OCI-M2 (cell line): ENCODE results near the gene HPS4.
"Not testable (repeated sequence)": the region's sequence is repeated elsewhere in the genome, so short reads cannot be mapped to it uniquely, and the experiment has no call there.

Experiments used
- DNase-seq: peaks from one replicate; lab custom pipeline; 2025; ENCODE audit not compliant: unreplicated experiment; lab: John Stamatoyannopoulos, UW

HPS4 gene

DNA sequence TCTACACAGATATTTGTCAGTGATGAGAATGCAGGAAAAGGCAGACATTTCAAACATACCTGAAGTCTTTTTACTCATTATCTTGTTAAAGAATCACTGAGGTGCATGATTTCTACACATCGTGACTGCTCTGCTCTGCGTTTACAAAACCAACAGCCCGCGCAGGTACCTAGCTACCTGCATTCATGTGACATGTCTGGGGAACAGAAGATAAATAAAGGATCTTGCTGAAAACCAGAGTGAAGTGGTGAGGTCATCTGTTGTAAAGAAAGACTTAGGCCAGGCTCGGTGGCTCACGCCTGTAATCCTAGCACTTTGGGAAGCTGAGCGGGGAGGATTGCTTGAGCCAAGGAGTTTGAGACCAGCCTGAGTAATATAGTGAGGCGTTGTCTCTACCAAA lies 38.8 kb downstream of the HPS4 start:
- no peak for DNase-seq

DNA sequence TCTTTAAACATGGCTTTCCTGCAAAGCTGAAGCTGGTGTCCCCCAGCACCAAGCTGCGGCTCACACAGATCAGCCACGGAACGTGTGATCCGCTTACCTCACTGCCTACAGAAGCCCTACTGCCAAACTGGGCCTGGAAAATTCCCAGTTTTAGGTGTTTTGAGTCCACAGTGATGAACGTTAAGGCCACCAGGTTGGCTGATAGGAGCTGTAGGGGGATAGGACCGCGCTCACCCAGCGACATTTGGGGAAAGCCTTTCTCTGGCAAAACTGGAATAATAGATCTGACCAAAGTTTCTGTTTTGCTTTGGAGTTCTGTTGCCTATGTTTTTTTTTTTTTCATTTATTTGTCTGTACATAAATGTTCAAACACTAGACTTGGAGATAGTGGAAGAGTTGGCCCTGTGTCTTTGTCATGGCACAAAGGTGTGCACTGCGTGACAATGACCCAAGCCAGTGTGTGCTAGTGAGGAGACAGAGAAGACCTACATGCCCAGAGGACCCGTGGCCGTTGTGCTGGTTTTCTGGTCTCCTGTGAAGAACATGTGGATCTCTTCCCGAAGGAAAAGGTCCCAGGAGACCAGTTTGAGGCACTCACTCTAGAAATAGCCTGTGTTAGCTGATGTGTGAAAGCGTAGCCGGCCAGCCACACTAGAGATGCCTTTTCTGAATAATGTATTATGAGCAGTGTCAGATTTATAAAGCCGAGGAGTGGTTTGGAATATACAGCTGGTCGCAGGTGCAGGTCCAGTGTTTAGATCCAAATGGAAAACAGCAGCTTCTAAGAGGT lies 39.5 kb downstream of the HPS4 start:
- DNase-seq = no peak

- no peak for DNase-seq
Observed at GRCh38 chr22:26442086-26442756, 41.4 kb downstream of the HPS4 start.

- DNase-seq = no peak
Observed at GRCh38 chr22:26439559-26439958, 44.0 kb downstream of the HPS4 start.

DNA sequence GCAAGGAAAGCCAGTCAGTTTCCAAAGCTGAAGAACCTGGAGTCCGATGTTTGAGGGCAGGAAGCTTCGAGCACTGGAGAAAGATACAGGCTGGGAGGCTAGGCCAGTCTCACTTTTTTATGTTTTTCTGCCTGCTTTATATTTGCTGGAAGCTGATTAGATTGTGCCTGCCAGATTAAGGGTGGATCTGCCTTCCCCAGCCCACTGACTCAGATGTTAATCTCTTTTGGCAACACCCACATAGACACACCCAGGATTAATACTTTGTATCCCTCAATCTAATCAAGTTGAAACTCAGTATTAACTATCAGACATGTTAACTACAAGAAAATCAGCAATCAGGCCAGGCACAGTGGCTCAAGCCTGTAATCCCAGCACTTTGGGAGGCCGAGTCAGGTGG lies 44.8 kb downstream of the HPS4 start:
- DNase-seq = not testable (repeated sequence)

DNA sequence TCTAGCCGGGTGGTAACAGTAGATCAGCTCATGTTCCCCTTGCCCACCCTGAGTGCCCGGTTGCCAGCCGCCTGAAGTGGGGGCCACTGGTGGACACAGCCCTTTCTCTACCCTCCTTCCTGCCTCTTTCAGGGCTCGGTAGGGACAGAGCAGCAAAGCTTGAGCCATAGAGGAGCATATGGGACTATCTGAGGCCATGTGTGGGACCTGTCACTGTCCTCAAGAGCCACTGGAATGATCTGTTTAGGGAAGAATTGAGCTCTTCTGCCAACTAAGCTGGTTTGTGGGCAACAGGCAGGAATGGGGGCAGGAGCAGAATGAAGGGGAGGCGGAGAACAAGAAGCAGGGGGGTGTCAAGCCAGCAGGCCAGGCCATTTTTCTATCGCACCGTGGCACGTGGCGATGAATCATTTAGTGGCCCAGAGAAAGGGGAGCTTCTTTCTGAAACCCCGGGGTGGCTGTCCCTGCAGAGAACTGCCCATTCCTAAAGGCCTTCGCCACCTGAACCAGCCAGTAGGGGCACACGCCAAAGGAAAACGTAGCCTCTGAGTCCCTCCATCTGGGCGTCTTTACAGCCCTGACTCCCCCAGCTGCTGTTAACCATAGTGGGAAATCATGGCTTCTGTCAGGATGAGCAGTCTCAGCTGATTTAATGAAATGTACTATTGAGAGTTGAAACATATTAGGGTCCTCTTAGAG lies 45.7 kb downstream of the HPS4 start:
- DNase-seq = no peak

- DNase-seq = no peak
Observed at GRCh38 chr22:26436903-26437515, 46.6 kb downstream of the HPS4 start.

- no peak for DNase-seq
Observed at GRCh38 chr22:26435327-26436093, 48.1 kb downstream of the HPS4 start.

GRCh38 chr22:26433805-26434204 lies 49.8 kb downstream of the HPS4 start:
- DNase-seq = no peak

GRCh38 chr22:26432619-26433311 lies 50.8 kb downstream of the HPS4 start:
- no peak for DNase-seq

GRCh38 chr22:26431261-26431995 lies 52.2 kb downstream of the HPS4 start:
- no peak for DNase-seq

- no peak for DNase-seq
Observed at GRCh38 chr22:26430600-26430999, 53.0 kb downstream of the HPS4 start.

DNA sequence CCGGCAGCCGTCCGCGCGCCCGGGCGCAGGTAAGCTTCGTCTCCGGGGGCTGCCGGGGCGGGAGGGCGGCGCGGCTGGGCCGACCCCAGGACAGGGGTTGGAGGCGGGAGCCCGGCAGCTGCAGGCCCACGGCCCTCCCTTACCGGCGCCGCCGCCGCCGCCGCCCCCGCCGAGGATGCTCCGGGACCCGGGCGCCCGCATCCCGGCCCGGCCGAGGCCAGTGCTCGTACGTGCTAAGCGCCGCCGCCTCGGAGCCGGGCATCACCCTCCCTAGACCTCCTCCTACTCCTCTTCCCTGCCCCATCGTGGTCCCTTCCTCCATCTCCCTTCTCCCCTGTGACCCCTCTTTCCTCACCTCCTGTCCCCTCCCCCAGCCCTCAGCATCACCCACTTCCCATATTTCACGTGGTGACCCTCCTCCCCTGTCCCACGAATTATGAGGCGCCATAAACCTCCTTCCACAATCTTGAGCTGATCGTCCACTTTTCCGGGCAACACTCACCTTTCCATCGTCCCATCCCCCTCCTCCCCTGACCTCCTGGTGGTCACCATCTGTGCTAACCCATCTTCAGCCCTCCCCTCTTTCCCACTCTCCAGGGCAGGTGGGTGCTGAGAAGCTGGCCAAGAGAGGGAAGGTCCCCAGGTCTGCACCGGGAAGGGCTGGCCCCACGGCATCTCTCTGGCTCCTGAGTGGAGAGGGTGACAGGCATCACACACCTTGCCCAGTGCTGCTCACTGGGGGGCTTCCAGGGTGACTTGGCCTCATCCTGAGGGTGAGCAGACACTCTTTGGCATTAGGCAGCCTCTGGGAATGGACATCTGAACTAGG lies 53.9 kb downstream of the HPS4 start:
- no peak for DNase-seq

DNA sequence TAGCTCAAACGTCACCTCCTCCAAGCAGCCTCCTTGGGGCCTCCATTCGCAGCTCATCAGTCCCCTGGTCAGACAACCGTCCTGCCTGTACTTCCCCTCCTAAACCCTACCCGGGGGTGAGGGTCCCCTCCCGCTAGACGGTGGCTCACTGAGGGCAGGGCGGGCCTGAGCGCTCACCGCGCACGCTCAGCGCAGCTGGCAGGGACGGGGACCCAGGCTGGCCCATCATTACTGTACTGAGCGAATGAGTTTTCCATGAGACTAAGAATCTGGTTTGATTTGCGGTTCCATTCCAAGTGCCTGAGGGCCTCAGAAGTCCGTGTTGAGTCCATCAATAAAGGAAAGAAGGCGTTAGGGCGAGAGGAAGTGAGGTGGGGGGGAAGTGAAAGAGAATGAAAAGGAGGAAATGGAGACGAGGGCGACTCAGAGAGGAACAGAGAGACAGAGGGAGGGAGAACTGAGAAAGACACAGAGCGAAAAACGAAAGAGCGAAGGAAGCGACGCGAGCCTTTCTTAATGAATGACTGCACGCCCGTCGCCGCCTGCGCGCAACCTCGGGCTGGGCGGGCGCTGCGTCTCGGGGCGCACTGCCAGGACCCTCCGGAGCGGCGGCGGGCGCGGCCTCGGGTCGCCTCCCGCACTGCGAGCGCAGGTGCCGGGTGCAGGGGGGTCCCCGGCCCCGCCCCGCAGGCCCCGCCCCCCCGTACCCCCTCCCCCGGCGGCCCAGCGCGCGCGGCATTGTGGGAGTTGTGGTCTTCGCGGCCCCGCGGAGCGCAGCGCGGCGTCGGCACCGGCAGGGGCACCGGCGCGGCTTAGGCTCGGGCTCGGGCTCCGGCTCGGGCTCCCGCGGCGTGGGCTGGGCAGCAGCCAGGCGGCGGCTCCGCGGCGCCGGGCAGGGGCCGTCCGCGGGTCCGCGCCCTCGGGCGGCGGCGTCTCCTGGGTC lies 54.8 kb downstream of the HPS4 start, which contains the start of gene ASPHD2:
TSS of gene ASPHD2 (plus strand) at position 746 of the 943 bp plus-strand sequence. CDS start 4,356 bp downstream, outside the sequence.
- no peak for DNase-seq

GRCh38 chr22:26426924-26427323 lies 56.7 kb downstream of the HPS4 start:
- DNase-seq = no peak

- DNase-seq = no peak
Observed at GRCh38 chr22:26418620-26419019, 65.0 kb downstream of the HPS4 start.

DNA sequence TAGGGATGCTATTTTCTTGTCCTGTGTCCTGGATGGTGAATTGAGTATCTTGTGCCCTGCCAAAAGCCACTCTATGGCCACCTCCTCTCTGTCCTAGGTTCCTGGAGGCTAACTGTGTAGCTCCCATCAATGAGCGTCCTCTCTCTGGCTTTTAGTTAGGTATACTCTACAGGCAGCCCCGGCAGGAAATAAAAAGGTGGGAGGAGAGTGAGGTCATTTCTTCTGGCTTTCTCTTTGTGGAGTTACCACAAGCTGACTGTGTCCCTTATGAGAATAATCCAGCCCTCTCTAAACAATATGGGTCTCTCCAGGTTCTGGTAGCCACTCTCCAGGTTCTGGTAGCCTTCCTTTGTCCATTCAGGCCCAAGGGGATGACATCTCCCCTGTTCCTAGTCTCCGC lies 66.2 kb downstream of the HPS4 start:
- DNase-seq = no peak
